T-helper 1 cell treated with Interleukin-12 subunit alpha and Interleukin-12 subunit beta and Interleukin-4 antibody, amounts not matched to agents 30 ng/mL and 1 ng/mL, for 36 hours (primary cell): ENCODE data around the gene AQP5. TPM values are rescaled to one million over a fixed set of nuclear protein-coding genes. Genes with fewer than 3 reads are reported as not detected.

Experiments
- intact Hi-C: fragments of 100-400 bp; cut with micrococcal nuclease; formaldehyde crosslinking; loops from one replicate; pipeline ENCODE4 v1.15.1; 2024
- total RNA-seq: library from RNA; stranded (reverse); gene quantifications from 2 replicates; pipeline ENCODE4 v1.2.3, GENCODE V29; 2022

Gene AQP5
- total RNA-seq, 1 donor from 2014 or later: not detected

DNA sequence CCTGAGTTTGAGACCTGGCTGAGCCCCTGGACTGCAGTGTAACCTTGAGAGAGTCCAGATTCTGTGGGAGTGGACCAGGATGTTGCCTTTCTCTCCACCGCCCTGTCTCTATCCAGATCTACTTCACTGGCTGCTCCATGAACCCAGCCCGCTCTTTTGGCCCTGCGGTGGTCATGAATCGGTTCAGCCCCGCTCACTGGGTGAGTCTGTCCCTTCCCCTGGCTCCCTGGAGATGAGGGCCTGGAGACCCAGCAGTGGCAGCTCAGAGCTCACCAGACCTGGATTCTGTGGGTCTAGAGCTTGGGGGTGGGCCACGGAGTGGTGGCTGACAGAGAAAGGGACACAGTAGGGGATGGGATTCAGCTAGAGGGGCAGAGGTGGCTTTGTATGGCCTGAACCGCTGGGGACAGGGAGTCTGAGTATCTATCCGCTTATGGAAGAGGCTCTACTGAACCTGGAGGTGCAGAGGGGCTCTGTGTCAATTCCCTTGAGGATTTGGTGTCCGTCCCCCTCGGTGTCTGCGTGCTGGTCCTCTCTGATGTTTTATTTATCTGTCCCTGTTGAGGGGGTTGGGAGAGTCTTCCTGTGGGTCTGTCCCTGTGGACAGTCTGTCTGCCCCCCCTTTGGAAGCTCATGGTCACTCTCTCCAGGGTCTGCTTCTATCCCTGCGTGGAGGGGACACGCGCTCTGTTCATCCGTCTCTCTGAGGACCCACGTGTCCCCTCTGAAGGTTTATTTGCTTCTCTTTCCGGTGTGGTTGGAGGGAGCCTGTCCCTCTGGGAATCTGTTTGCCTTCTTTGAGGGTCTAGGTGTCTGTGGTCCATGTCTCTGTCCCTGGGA is 2.5 kb downstream of the AQP5 start:
- intact Hi-C loops: no loop called here

GRCh38 chr12:49964849-49965624 is 3.4 kb downstream of the AQP5 start:
- intact Hi-C loops: loop anchor here (5.0 kb wide), 1 partner anchor 98 kb away; no protein-coding TSS in a partner anchor

DNA sequence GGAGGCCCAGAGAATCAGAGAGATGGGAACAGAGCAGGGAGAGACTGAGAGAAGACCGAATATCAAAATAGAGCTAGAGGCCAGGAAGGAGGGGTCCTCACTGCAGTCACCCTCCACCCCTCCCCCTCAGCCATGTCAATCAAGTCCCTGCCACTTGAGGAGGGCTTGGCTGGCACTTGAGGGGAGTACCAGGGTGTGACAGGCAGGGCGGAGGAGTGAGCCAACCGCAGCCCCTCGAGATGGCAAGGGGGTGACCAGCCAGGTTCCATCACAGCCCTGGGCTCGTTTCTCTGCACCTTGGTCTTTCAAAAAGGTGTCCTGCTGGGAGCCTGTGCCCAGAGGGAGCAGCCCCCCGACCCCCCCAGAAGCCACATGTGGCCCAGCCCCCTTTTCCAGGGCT is 4.2 kb downstream of the AQP5 start:
- intact Hi-C loops: loop anchor here (2.0 to 5.0 kb wide), 2 partner anchors 21 to 99 kb away; no protein-coding TSS in a partner anchor

GRCh38 chr12:49966511-49967041 is 4.9 kb downstream of the AQP5 start:
- intact Hi-C loops: loop anchor here (1.0 to 5.0 kb wide), 8 partner anchors 22 to 201 kb away; partner anchors contain the start of genes CERS5, COX14 and RACGAP1

DNA sequence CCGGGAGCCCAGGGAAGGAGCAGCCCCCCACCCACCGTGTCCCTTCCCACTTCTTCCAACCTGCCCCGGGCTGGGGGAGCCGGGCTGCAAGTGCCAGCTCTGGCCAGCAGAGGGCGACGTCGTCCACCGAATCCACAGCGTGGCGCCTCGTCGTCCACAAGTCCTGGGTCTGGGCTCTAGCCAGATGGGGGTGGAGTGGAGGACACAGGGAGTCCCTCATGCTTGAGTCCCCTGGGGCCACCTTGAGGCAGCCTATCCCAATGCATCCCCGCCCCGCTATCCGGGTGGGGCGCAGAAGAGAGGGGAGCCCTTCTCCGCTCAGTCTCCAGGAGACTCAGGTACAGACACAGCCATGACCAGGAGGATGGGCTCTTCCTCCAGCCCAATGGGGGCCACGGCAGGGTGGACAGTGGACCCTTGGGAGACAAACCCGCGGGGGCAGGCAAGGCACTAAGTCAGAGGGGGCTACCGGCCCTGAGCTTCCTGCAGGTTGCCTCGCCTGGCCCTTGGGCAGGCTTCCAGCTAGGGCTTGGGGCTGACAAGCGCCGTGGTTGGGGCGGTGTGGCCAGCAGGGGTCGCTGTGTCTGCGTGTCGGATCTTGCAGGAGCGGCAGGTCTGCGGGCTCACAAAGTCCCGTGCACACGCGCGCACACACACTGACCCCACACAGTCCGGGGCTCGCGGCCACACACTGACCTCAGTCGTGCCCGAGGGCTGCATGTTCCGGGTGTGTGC is 5.5 kb downstream of the AQP5 start:
- intact Hi-C loops: loop anchor here (1.0 to 5.0 kb wide), 8 partner anchors 22 to 200 kb away; partner anchors contain the start of genes CERS5, COX14 and RACGAP1

- intact Hi-C loops: loop anchor here (1.0 to 5.0 kb wide), 8 partner anchors 23 to 199 kb away; partner anchors contain the start of genes CERS5, COX14 and RACGAP1
Observed at GRCh38 chr12:49967777-49968250, 6.1 kb downstream of the AQP5 start.

DNA sequence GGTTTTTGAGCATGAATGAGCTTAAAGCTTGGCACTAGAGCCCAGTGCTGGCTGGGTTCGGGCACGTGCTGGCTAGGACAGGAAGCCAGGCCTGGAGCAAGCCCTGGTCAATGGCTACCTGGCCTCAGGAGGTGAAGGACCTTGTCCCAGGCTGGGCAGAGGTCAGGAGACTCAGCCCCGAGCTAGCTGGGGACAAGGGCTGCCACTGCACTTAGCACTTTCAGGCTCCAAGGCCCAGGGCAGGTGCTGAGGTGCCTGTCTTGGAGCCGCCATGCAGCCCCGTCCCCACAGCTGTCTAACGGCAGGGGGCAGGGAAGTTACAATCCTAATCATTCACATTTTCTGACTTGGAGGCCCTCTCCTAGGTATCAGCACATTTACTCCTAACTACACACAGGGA is 6.8 kb downstream of the AQP5 start:
- intact Hi-C loops: loop anchor here (5.0 kb wide), 1 partner anchor 101 kb away; no protein-coding TSS in a partner anchor

DNA sequence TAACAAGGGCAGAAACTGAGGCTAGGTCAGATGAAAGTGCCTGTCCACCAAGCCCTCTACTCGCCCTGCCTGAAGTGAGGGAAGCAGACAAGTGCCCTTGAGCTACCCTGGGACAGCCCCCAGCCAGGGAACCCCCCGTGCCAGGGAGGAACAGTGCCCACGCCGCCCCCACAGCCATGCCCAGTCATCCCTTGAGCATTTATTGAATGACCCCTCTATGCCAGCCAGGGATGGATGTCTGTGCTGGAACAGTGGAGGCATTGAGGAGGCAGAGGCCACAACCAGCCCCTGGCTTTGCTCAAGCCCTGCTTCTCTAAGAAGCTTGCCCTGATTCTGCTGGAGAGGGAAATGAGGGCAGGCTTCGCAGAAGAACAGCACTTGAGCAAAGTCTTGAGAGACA is 7.4 kb downstream of the AQP5 start:
- intact Hi-C loops: loop anchor here (5.0 kb wide), 1 partner anchor 102 kb away; no protein-coding TSS in a partner anchor

DNA sequence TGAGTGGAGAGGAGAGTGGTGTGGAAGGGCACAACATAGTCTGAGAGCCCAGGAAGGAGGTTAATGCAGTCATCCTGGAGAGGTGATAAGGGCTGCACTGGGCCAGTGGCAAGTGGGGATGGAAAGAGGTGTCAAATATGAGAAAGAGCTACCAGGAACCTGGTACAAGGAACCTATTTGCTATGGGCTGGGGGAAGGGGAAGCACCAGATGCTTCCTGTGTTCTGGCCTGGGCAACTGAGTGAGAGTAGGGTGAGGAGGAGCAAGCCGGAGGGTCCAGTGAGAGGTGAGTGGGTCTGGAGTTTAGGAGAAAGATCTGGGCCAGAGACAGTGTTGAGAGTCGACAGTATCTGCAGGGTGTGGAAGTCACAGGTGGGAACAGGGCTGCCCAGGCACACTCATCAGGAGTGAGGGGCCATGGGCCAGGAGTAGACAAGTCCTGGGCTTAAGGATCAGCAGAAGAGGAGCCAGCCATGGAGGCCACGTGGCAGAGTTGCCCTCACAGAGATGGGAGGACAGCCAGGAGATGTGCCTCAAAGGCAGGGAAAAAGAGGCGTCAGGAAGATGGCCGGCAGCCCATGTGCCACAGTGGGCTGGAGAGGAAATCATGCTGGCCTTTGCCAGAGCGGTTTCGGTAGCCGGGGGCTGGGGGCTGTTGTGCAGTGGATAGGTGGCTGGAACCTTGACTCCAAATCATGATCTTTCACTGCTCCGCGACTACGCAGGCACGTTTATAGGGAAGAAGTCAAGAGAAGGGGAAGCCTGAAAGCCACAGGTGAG is 8.2 kb downstream of the AQP5 start:
- intact Hi-C loops: loop anchor here (5.0 kb wide), 1 partner anchor 103 kb away; no protein-coding TSS in a partner anchor

DNA sequence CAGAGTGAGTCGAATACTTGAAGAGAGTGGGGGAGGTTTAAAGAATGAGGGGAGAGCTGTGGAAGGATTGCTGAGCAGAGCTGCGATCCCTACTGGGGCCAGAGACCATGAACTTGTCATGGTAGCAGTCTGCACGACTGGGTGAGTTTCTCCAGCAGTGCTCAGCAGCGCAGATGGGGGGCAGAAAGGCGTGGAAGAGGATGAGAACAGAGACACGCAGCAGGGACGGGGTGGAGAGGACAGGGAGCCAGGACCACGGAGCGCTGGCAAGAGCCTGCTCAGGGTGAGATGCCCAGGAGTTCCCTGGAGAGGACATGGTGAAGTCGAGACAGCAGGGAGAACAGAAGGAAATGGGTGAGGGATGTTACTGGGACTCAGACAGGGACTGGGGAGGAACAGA is 9.0 kb downstream of the AQP5 start:
- intact Hi-C loops: no loop called here

DNA sequence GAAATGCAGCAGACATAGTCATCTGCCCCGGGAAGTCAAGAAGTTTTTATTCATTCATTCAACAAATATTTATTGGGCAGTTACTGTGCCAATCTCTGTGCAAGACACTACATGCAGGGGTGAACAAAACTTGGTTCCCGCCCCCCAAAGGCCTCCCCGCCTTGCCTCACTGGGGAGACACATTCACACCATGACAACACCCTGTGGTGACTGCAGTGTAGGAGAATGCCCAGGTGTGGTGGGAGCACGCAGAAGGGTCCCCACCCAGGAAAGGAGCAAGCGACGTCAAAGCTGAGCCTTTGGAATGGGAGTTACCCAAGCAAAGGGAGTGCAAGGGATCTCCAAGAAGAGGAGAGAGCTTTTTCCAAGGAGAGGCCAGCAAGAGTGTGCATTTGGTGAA is 9.5 kb downstream of the AQP5 start:
- intact Hi-C loops: no loop called here

GRCh38 chr12:49972129-49972528 is 10.5 kb downstream of the AQP5 start:
- intact Hi-C loops: no loop called here

- intact Hi-C loops: no loop called here
Observed at GRCh38 chr12:49972641-49973360, 11.1 kb downstream of the AQP5 start, which contains the start of gene AQP6. Gene AQP6, plus strand, starts transcription at chr12:49972947. Its CDS starts 227 bp downstream, at chr12:49973174.

DNA sequence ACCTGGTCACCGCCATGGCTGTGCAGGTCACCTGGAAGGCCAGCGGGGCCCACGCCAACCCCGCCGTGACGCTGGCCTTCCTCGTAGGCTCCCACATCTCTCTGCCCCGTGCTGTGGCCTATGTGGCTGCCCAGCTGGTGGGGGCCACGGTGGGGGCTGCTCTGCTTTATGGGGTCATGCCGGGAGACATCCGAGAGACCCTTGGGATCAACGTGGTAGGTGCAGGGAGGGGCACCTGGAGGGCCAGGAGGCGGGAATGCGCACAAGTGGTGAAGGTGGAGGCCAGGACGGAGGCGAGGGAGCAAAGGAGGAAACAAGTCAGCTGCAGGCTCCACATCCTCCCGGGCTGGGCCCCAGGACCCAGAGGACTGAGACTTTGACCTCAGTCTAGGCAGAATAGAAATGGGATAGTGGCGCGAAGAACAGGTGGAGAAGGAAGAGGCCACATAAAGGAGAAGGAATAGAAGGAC is 11.7 kb downstream of the AQP5 start:
- intact Hi-C loops: no loop called here

GRCh38 chr12:49974231-49974675 is 12.6 kb downstream of the AQP5 start:
- intact Hi-C loops: no loop called here

DNA sequence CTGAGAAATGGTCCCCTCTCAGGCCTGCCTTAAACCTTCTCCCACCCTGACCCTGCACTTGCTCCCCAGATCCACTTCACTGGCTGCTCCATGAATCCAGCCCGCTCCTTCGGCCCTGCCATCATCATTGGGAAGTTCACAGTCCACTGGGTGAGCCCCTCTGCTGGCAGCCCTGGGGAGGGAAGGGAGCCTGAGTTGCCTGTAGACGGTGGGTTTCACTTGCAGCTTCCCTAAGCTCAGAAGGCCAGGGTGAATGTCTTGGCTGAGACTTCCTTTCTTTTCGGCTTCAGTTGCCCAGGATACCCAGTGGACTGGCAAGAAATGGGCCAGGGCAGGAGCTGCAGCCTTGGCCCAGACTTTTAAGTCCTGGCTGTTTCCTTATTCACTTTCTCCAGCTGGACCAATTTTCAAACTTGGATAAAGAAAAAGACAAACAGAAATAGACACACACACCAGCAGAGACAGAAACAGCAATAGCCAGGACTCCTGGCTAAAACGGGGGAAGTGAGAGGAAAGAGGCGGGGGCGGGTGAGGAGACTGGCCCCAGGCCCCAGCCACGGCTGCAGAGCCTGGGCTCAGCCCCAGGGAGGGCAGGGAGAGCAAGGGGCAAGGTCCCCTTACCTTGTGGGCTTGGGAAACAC is 13.1 kb downstream of the AQP5 start:
- intact Hi-C loops: no loop called here

DNA sequence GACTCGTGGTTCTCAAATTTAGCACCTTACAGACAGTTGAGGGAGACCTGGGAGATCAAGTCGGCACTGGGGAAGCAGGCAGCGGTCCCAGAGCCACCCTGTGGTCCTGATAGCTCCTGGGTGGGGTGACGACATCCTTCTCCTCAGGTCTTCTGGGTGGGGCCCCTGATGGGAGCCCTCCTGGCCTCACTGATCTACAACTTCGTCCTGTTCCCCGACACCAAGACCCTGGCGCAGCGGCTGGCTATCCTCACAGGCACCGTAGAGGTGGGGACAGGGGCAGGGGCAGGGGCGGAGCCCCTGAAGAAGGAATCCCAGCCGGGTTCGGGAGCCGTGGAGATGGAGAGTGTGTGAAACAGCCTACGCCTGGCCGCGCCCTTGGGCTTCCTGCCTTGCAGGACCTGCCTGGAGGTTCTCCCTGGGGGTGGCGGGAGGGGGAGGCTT is 13.7 kb downstream of the AQP5 start:
- intact Hi-C loops: no loop called here

DNA sequence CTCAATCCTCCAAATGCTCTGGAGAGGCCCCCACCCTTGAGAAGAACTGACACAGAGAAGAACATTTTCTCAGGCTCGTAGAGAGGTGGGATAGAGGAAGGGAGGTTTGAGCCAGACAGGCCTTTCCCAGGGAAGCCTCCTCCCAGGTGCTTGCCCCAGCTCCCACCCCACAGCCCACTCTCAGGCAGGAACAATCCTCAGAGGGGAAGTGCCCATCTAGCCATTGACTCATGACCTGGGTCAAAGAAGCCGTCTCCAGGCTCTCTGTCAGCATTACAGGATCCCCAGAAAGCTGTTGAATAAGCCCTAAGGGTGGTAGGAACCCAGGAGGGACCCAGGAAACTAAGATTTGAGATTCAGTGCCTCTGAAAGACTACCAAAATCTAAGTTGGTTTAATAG is 14.9 kb downstream of the AQP5 start:
- intact Hi-C loops: no loop called here
